PFSK-1 (cell line): Measurements from ENCODE around the gene DENND2A.

Experiments used
- POLR2AphosphoS5 ChIP-seq: IDR thresholded peaks from 2 replicates; pipeline ENCODE4 v1.6.1; 2012; ENCODE audit warnings: low read depth, mild to moderate bottlenecking, control low read depth, low read length, moderate library complexity
- REST ChIP-seq, 2 experiments: IDR thresholded peaks; 2 replicates each; pipeline versions ENCODE4 v1.6.1 to v1.8.0; 2011 to 2012; ENCODE audit warnings: low read depth in 2 of 2, low read length in 2 of 2, control low read depth in 1 of 2, inconsistent platforms in 1 of 2, mild to moderate bottlenecking in 1 of 2, moderate library complexity in 1 of 2; ENCODE audit not compliant: insufficient read depth in 1 of 2
- SIN3A ChIP-seq: IDR thresholded peaks from 2 replicates; pipeline ENCODE4 v1.6.1; 2012; ENCODE audit warnings: mild to moderate bottlenecking, low read length, moderate library complexity, borderline replicate concordance; ENCODE audit not compliant: insufficient read depth

GRCh38 chr7:140591180-140591902 lies 49.3 kb downstream of the DENND2A start:
- TF ChIP-seq SIN3A, result no peak
- no peak for TF ChIP-seq POLR2AphosphoS5
- no peak for TF ChIP-seq REST (IDR thresholded peaks at IDR 0.05; ENCODE audit: insufficient read depth in 1 of 2, low read depth in 2 of 2, low read length in 2 of 2)
